Activated CD8-positive, alpha-beta memory T cell treated with anti-CD3 and anti-CD28 coated beads for 36 hours (primary cell): ENCODE data around the gene SLCO2A1. TPM values are rescaled to one million over a fixed set of nuclear protein-coding genes. Genes with fewer than 3 reads are reported as not detected.

ENCODE experiments used
- CTCF ChIA-PET: fragments of 350-600 bp; sonication (Branson Sonifier 250); formaldehyde crosslinking; loops from one replicate; lab custom pipeline; 2021; ENCODE audit warnings: antibody characterized with exemption; lab: Charles Lee
- POLR2A ChIA-PET: fragments of 350-600 bp; sonication (Branson Sonifier 250); formaldehyde crosslinking; loops from one replicate; lab custom pipeline; 2021; ENCODE audit warnings: antibody characterized with exemption; lab: Charles Lee
- total RNA-seq, 2 experiments: library from RNA; stranded (reverse); gene quantifications; one replicate each; pipeline ENCODE4 v1.2.3, GENCODE V29; 2021

SLCO2A1 gene
- total RNA-seq, 2 experiments from 2014 or later, result not detected

GRCh38 chr3:133938770-133939462 lies 90.8 kb downstream of the SLCO2A1 start:
- ChIA-PET POLR2A (no interaction called here), CTCF (no interaction called here)

DNA sequence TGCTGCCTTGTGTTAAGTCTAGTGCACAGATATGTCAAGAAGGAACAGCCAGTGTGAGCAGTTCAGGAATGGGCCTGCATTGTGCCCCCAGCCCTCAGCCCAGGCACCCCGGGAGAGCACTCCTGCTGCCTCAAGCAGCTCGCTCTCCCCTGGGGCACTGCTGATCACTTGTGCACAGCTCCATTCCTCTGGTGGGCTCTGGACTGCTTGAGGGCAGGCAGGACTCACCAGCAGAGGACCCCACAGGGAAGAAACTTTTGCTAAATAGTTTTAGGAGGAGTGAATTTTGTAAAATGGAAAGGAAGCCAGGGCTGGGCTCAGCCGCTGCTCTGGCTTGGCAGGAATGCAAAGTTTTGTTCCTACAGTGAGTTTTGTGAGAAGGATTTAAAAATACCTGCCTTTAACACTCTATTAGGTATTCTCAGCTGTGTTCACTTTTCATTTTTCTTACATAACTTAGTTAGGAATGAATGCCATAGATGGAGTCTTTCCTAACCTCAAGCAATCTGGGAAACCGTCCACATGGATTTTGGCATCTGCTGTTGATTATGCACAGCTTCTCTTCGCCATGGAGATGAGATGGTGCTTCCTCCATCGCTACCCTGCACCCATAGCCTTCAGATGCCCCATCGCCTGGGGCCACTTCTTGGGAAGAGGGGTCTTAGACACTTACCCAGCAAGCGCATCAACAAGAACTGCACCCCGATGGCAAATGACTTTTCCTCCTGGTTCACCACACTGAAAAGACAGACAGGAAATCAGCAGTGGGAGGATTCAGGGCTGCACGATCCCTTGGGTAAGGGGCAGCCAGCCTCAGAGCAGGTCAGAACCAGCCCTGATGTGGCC lies 91.7 kb downstream of the SLCO2A1 start:
- POLR2A ChIA-PET, result no interaction called here
- CTCF ChIA-PET, result no interaction called here

DNA sequence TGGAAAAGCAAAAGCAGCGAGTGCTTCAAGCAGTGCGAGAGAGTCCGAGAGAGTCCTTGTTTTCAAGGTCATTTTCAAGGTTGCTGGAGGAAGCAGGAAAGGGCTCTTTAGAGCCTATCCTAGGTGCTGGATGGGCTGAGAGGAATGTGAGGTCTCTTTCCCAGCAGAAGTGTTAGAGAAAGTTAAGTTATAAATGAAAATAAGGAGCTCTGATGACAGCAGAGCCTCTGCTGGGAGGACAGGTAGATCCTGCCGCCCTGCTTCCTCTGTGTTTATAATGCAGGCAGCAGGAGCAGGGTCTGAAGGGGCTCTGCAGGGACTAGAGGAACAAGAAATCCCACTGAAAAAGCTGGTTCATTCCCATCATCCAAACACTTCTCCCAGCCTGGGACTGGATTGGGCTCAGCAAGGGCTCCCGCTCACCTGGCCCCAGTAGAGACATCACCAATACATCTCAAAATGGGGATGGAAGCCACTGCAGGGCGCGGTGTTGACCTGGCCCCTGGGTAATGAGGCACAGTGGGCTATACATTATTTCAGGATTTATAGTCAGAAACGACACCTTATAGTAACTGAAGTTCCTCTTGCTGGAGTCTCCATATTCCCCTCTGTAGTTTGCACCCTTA lies 92.6 kb downstream of the SLCO2A1 start:
- ChIA-PET POLR2A (no interaction called here), CTCF (no interaction called here)

GRCh38 chr3:133935843-133936769 lies 93.6 kb downstream of the SLCO2A1 start:
- POLR2A ChIA-PET, result no interaction called here
- CTCF ChIA-PET, result no interaction called here

- CTCF ChIA-PET, result no interaction called here
- POLR2A ChIA-PET, result no interaction called here
Measured at GRCh38 chr3:133934996-133935842, 94.5 kb downstream of the SLCO2A1 start.

- POLR2A ChIA-PET, result no interaction called here
- CTCF ChIA-PET, result no interaction called here
Measured at GRCh38 chr3:133934073-133934970, 95.4 kb downstream of the SLCO2A1 start.

- POLR2A ChIA-PET, result no interaction called here
- CTCF ChIA-PET, result no interaction called here
Measured at GRCh38 chr3:133933097-133934024, 96.4 kb downstream of the SLCO2A1 start.

DNA sequence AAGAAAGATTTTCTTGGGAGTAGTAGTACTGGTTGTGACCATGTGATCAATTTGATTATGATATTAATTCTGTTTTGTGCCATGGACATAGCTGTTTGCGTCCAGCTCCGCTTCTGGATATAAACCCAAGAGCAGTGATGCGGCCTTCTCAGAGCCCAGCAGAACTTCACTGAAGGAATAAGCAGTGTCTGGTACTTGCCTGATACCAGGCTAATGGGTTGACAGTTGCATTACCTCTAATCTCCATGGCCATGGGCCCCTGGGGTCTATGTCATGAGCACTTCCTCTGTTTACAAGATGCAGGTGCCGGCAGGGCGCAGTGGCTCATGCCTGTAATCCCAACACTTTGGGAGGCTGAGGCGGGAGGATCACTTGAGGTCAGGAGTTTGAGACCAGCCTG lies 97.7 kb downstream of the SLCO2A1 start:
- CTCF ChIA-PET, result no interaction called here
- POLR2A ChIA-PET, result no interaction called here

DNA sequence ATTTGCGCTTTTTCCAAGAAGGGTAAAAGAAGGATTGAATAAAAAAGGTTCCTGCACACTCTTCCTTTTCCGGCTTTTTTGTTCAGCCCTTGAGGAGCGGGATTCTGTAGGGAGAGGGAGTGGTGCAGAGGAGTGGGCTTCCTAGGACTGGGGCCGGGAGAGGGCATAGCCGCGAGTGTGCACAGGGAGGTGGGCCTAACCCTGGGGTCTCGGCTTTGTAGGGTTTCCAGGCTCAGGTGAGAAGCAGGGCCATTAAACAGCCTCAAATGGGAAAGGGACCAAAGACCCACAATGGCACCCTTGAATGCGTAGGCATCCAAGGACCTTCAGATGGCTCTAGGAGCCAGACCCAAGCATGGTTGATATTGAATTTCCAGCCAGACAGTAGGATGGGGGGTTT lies 98.6 kb downstream of the SLCO2A1 start:
- ChIA-PET POLR2A (no interaction called here), CTCF (no interaction called here)

DNA sequence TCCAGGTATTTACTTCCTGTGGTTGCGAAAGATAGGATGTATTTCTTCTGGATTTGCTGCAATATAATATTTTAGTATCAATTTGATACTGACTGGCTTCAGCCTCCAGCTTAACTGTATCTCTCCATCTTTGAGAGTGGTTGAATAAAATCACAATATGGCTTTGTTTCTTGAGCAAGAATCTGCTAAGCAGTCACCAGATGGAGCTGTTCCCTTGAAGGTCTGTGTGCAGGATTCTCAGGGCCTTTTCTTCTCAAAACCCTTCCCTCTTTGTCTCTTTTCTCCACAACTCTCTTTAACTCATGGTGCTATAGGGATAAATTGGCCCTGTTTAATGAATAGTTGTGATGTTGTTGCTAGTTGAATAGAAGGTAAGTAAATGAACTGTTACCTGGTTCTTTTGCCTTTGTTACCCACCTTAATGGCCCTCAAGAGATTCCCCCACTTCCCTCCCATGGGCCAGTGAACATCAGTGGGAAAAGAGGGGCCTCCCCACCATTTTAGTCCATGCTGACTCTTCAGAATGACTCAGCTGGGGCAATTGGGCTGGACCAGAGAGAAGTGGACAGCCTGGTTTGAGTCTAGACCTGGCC lies 99.3 kb downstream of the SLCO2A1 start:
- ChIA-PET CTCF (no interaction called here), POLR2A (interaction anchor here (0.6 kb wide), 1 partner anchor 317 kb away, joined by 3 read pairs; no protein-coding TSS in a partner anchor)

DNA sequence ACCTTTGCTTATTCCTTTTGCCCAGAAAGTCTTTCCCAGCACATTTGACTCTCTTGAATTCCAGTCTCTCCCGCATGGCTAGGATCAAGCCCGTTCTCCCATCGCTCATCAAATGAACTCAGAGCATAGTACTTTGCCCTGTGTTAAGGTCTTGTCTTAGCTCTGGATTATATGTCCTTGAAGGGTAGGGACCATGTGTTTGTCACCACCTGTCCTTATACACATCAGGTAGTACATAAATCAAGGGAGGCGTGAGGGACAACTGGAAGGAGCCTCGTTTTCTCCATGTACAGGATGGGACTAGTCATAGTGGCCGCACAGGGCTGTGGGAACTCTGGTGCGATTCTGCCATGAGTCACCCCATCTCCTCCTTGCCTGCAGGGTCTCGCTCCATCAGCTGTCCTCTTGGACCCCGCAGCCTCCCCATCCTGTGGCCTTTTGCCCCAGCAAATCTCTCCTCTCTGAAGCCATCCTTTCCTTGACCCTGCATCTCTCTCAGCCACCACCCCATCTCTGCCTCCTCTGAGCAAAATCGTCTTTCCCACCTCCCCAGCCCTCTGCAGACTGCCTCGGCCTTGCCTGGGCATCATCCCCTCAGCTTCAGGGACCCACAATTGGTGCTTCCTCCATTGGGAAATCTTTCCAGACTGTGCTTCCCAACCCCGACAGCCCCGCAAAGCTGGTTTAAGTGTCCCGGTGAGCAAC lies 100.7 kb downstream of the SLCO2A1 start:
- ChIA-PET POLR2A (no interaction called here), CTCF (no interaction called here)

GRCh38 chr3:133928136-133928893 lies 101.4 kb downstream of the SLCO2A1 start:
- CTCF ChIA-PET, result interaction anchor here (0.7 to 1.2 kb wide), 3 partner anchors 32 to 263 kb away, joined by 3 to 5 read pairs (median 3); no protein-coding TSS in a partner anchor
- POLR2A ChIA-PET, result no interaction called here

GRCh38 chr3:133927540-133928066 lies 102.1 kb downstream of the SLCO2A1 start:
- POLR2A ChIA-PET, result no interaction called here
- CTCF ChIA-PET, result interaction anchor here (0.7 to 1.2 kb wide), 3 partner anchors 31 to 262 kb away, joined by 3 to 5 read pairs (median 3); no protein-coding TSS in a partner anchor
